Astrocyte of the spinal cord (primary cell): ENCODE data around the gene FAAP100.
A peak's percentile ranks its signal among the peaks of the same experiment; 100 is the strongest.

Experiments
- DNase-seq: peaks from one replicate; pipeline ENCODE4 v3.0.0; 2011; ENCODE audit warnings: low read depth, low spot score
- H3K4me3 ChIP-seq: 2 replicates; pipeline ENCODE4 v1.5.1; 2011; ENCODE audit warnings: low read depth, mild to moderate bottlenecking, low read length, moderate library complexity
- in situ Hi-C: cut with HindIII; loops from 2 replicates; pipeline ENCODE4 v1.10.0; 2017; ENCODE audit warnings: low sequenced_read_pairs
- TF ChIP-seq, protein P1 (sequence below): IDR thresholded peaks from 2 replicates; pipeline ENCODE4 v1.5.1; 2012; ENCODE audit warnings: low read depth, mild to moderate bottlenecking, low read length, inconsistent platforms

FAAP100 gene

DNA sequence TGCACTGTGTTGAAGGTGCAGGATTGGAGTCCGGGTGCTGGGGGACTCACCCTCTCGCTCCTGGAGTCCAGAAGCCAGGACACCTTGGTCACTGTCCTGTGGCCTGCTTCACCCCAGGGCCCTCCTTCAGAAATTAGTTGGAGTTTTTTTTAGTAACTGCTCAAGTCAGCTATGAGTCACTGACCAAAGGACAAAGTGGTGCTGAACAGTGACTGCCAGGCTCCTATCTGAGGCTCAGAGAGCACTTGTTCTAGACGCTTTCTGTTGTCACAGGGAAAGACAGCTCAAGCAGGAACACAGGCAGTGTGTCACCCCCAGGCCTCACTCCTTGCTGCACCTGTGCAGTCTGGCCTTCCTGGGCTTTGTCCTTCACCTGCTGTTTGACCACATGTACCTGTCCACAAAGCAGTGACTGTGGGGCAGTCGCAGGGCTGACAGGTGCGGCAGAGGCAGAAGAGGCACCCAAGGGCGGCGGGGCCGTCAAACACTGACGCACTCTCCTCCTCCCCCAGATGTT lies 4.1 kb upstream of the FAAP100 start:
- in situ Hi-C loops: no loop called here
- TF ChIP-seq, protein P1, sequence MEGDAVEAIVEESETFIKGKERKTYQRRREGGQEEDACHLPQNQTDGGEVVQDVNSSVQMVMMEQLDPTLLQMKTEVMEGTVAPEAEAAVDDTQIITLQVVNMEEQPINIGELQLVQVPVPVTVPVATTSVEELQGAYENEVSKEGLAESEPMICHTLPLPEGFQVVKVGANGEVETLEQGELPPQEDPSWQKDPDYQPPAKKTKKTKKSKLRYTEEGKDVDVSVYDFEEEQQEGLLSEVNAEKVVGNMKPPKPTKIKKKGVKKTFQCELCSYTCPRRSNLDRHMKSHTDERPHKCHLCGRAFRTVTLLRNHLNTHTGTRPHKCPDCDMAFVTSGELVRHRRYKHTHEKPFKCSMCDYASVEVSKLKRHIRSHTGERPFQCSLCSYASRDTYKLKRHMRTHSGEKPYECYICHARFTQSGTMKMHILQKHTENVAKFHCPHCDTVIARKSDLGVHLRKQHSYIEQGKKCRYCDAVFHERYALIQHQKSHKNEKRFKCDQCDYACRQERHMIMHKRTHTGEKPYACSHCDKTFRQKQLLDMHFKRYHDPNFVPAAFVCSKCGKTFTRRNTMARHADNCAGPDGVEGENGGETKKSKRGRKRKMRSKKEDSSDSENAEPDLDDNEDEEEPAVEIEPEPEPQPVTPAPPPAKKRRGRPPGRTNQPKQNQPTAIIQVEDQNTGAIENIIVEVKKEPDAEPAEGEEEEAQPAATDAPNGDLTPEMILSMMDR: no peak
- no peak overlapping the region for H3K4me3 ChIP-seq
- DNase-seq: no peak

DNA sequence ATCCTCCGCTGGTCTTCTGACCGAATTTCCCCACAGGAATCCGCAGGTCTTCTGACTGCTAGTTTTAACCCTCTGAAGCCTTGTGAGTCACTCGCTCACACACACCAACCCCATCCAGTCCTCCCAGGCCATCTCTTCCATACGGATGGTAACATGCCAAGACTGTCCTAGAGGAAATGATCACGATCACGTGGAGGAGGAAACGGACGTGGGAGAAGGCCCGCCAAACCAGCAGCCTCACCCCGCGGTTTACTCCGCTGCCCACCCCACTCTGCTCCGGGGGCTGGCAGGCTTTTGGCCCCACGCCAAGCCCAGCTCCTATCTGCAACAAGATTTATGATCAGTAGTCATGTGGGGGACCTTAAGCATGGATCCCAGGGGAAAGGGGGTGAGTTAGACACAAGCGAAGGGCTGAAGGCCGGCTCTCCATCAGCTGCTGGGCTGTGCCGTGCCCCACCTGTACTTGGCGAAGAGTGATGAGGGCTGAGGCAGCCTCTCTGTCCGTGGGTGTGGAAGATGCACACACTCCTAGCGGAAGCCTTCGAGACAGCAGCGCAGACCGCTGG lies 1.5 kb upstream of the FAAP100 start:
- TF ChIP-seq, protein P1: no peak
- DNase-seq: peak; percentile 94
- peak overlapping the region; percentile 70 for H3K4me3 ChIP-seq
- in situ Hi-C loops: no loop called here

DNA sequence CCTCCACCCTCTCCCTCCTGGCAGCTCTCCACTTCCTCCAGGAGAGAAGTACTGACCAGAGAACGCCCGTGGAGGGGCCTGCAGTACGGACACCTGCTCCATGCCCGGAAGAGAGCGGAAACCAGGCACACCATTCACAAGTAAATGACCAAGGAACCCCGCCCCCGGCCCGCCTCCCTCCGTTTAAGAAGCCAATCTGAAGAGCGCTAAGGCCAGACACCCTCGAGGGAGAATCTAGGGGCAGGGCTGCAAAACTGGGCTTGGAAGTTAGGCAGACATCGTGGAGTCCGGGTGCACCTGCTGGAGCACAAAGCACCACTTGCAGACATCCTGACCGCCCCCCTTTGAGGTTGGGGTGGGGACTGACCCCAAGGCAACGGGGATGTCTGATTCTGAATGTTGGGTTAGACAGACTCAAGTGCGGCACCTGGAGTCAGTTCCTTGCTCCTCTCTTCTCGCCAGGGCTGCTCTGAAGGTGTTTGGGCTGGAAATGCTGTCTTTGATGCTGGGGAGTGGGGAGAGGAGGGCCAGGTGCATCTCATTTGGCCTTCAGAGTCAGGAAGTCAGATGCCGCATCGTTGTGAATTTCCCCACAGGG lies 964 bp upstream of the FAAP100 start:
- TF ChIP-seq, protein P1: peak; percentile 9
- peak; percentile 83 for DNase-seq
- peak overlapping the region; percentile 70 for H3K4me3 ChIP-seq
- in situ Hi-C loops: no loop called here

DNA sequence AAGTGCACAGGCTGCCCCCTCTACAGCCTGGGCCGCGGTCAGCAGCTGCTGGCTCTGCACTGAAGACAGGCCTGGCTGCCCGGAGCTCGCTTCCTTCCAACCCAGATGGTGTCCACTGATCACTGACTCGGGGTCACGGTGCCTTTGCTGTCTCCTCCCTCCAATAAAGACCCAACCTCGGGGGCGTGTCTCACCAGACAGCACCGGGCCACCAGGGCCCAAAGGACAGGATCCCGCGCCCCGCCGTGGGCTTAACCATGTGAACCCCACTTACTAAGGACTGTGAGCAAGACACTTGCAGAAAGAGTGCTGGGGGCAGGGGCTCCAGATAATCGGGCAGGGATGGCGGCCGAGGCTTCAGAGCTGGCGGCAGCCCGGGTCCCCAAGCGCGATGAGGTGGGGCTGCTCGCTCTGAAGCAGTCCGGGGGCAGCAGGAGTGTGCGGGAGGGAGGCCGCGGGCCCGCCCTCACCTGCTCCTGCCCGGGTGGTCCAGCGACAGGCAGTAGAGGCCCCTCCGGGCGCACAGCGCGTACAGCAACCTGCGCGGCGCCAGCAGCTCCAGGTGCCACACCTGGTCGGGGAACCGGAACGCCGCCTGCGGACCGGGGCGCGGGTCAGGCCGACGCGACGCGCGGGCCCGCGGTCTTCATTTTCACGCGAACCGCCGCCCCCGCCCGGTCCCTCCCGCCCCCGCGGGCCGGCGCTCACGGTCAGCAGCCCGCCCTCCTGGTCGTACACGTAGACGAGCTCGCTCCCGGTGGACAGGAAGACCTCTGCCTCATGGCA lies 502 bp downstream of the FAAP100 start:
- in situ Hi-C loops: no loop called here
- H3K4me3 ChIP-seq: peak overlapping the region; percentile 70
- DNase-seq: no peak
- TF ChIP-seq, protein P1: no peak

DNA sequence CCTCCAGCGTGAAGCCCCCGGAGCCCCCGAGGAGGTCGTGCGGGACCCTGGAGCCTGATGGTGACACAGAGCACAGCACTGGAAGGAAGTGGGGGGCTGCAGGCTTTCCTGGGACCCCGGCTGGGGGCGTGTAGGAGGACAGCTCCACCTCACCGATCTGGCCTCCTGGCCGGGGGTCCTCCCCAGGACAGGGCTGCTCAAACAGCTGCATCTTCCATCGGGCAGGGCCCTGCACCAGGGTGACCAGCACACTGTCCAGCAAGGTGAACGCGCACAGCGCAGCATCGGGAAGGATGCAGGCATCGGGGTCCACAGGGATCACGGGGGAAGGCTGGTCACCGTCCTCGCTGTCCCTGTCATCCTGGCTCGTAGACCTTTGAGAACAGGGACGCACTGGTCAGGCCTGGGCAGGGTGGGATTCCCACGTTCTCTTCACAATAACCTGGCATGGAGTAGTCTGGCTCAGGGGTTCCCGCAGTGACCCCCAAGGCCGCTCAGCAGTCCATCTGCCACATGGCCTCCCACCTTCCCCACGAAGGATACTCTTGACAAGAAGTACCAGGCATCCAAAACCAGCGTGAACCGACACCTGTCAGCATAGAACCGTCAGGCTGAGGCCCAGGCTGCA lies 1.2 kb downstream of the FAAP100 start:
- peak overlapping the region; percentile 70 for H3K4me3 ChIP-seq
- TF ChIP-seq, protein P1: no peak
- in situ Hi-C loops: no loop called here
- no peak for DNase-seq

DNA sequence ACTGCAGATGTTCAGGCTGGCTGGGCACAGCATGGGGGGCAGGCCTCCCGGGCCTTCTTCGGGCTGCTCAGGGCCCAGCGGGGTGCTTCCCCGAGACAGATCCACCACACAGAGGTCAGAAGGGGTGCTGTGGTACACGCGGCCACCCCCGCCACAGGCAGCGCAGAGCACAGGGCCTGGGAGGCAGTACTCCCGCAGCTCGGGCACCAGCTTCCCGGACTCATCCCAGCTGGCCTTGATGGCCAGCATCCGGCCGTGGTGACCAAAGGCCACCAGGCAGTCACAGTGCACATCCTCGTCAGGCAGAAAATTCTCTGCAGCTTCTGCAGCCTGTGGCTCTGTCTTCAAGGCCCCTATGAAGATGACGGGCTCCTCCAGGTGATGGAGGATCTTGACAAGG lies 1.9 kb downstream of the FAAP100 start:
- TF ChIP-seq, protein P1: no peak
- no peak overlapping the region for H3K4me3 ChIP-seq
- DNase-seq: no peak
- in situ Hi-C loops: no loop called here
